Panc1 (cell line): ENCODE measurements around the gene ITGA2. TPM values are rescaled to one million over a fixed set of nuclear protein-coding genes. Genes with fewer than 3 reads are reported as not detected.

Experiments used
- ATAC-seq: fragments of 200-7000 bp; cut with Tn5 transposase; 2 replicates; pipeline ENCODE4 v1.9.1; 2020; ENCODE audit warnings: mild to moderate bottlenecking, moderate library complexity
- BruUV-seq: library from RNA; stranded (reverse); fragments of 400-500 nt; replicated peaks from 2 replicates; lab custom pipeline; 2021; lab: Mats Ljungman, UMichigan
- CTCF ChIA-PET: fragments of 300-600 bp; sonication (Branson Sonifier 250); formaldehyde crosslinking; loops from one replicate; lab custom pipeline; 2022; ENCODE audit warnings: antibody characterized with exemption; lab: Charles Lee
- POLR2A ChIA-PET: fragments of 300-600 bp; sonication (Branson Sonifier 250); formaldehyde crosslinking; loops from one replicate; lab custom pipeline; 2022; ENCODE audit warnings: antibody characterized with exemption; lab: Charles Lee
- DNase-seq: peaks from one replicate; pipeline ENCODE4 v3.0.0-alpha.2; 2010; ENCODE audit warnings: low read depth, low spot score
- H3K27ac ChIP-seq: 2 replicates; pipeline ENCODE4 v1.5.1; 2011; ENCODE audit warnings: mild to moderate bottlenecking, low read length, inconsistent platforms
- H3K27me3 ChIP-seq: fragments of 200-500 bp; sonication (Bioruptor generic); 2 replicates; pipeline ENCODE4 v1.6.0; 2014; ENCODE audit warnings: low read length, inconsistent platforms; ENCODE audit not compliant: control insufficient read depth, insufficient read depth
- H3K36me3 ChIP-seq: fragments of 200-500 bp; sonication (Bioruptor generic); 2 replicates; pipeline ENCODE4 v1.5.1; 2014; ENCODE audit warnings: inconsistent platforms, mild to moderate bottlenecking, low read length, moderate library complexity; ENCODE audit not compliant: control insufficient read depth, insufficient read depth
- H3K4me1 ChIP-seq: 2 replicates; pipeline ENCODE4 v1.5.1; 2011; ENCODE audit warnings: inconsistent platforms, mild to moderate bottlenecking, low read length, moderate library complexity; ENCODE audit not compliant: control insufficient read depth, insufficient read depth
- H3K4me3 ChIP-seq, 2 experiments: 2 replicates each; pipeline ENCODE4 v1.5.1; 2011 to 2012; ENCODE audit warnings: low read depth in 2 of 2, low read length in 2 of 2, mild to moderate bottlenecking in 2 of 2, inconsistent platforms in 1 of 2, moderate library complexity in 1 of 2
- H3K9me3 ChIP-seq: fragments of 200-500 bp; sonication (Bioruptor generic); 2 replicates; pipeline ENCODE4 v1.5.1; 2014; ENCODE audit warnings: low read depth, mild to moderate bottlenecking, inconsistent platforms, low read length, moderate library complexity; ENCODE audit not compliant: control insufficient read depth, insufficient read depth
- POLR2AphosphoS5 ChIP-seq: IDR thresholded peaks from 2 replicates; pipeline ENCODE4 v1.6.1; 2012; ENCODE audit warnings: mild to moderate bottlenecking, low read depth, low read length, moderate library complexity
- SIN3A ChIP-seq: IDR thresholded peaks from 2 replicates; pipeline ENCODE4 v1.6.1; 2012; ENCODE audit warnings: low read depth, mild to moderate bottlenecking, low read length, moderate library complexity, borderline replicate concordance; ENCODE audit not compliant: insufficient read depth
- TCF7L2 ChIP-seq: IDR thresholded peaks from 2 replicates; pipeline ENCODE4 v1.6.1; 2011; ENCODE audit warnings: mild to moderate bottlenecking, low read depth, low read length, inconsistent platforms
- in situ Hi-C: cut with HindIII; loops from 2 replicates; pipeline ENCODE4 v1.10.0; 2016; ENCODE audit warnings: low sequenced_read_pairs, low pct_unique_long_range_greater_than_20kb
- intact Hi-C: fragments of 100-400 bp; cut with micrococcal nuclease; formaldehyde crosslinking; loops from one replicate; pipeline ENCODE4 v1.10.0; 2022; ENCODE audit not compliant: unreplicated experiment
- total RNA-seq: library from RNA; stranded (reverse); gene quantifications from one replicate; pipeline ENCODE4 v1.2.1, GENCODE V29; 2021; ENCODE audit not compliant: unreplicated experiment
- TF ChIP-seq, protein P1 (sequence below), 2 experiments: IDR thresholded peaks; 2 replicates each; pipeline ENCODE4 v1.6.1; 2011 to 2012; ENCODE audit warnings: low read depth in 2 of 2, control low read depth in 1 of 2, low read length in 1 of 2, mild to moderate bottlenecking in 1 of 2, moderate library complexity in 1 of 2; ENCODE audit not compliant: insufficient read depth in 1 of 2
- TF ChIP-seq, protein P2 (sequence below): fragments of 450-650 bp; IDR thresholded peaks from 2 replicates; pipeline ENCODE4 v1.5.1; 2017; ENCODE audit warnings: mild to moderate bottlenecking

Gene ITGA2
- total RNA-seq, 1 experiment from 2014 or later = 41.8 TPM

- in situ Hi-C loops = no loop called here
- DNase-seq (no peak), ATAC-seq (no peak)
- Histone ChIP-seq H3K36me3 (peaks cover 25% of the 10 kb centered on the region), H3K27ac (no peak overlapping the region), H3K27me3 (no peaks in the 10 kb centered on the region), H3K9me3 (no peaks in the 10 kb centered on the region), H3K4me1 (peaks cover 3% of the 10 kb centered on the region; the same call in 1 of the 2 replicates), H3K4me3 (no peak overlapping the region)
- POLR2A ChIA-PET = interaction anchor here (0.7 kb wide), 1 partner anchor 24 kb away, joined by 3 read pairs; no protein-coding TSS in a partner anchor
- intact Hi-C loops = no loop called here
- TF ChIP-seq, protein P1, sequence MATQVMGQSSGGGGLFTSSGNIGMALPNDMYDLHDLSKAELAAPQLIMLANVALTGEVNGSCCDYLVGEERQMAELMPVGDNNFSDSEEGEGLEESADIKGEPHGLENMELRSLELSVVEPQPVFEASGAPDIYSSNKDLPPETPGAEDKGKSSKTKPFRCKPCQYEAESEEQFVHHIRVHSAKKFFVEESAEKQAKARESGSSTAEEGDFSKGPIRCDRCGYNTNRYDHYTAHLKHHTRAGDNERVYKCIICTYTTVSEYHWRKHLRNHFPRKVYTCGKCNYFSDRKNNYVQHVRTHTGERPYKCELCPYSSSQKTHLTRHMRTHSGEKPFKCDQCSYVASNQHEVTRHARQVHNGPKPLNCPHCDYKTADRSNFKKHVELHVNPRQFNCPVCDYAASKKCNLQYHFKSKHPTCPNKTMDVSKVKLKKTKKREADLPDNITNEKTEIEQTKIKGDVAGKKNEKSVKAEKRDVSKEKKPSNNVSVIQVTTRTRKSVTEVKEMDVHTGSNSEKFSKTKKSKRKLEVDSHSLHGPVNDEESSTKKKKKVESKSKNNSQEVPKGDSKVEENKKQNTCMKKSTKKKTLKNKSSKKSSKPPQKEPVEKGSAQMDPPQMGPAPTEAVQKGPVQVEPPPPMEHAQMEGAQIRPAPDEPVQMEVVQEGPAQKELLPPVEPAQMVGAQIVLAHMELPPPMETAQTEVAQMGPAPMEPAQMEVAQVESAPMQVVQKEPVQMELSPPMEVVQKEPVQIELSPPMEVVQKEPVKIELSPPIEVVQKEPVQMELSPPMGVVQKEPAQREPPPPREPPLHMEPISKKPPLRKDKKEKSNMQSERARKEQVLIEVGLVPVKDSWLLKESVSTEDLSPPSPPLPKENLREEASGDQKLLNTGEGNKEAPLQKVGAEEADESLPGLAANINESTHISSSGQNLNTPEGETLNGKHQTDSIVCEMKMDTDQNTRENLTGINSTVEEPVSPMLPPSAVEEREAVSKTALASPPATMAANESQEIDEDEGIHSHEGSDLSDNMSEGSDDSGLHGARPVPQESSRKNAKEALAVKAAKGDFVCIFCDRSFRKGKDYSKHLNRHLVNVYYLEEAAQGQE (IDR thresholded peaks at IDR 0.05; ENCODE audit: insufficient read depth in 1 of 2, low read depth in 2 of 2, low read length in 1 of 2) = no peak
- TF ChIP-seq TCF7L2 (no peak), POLR2AphosphoS5 (no peak), SIN3A (no peak)
- TF ChIP-seq, protein P2, sequence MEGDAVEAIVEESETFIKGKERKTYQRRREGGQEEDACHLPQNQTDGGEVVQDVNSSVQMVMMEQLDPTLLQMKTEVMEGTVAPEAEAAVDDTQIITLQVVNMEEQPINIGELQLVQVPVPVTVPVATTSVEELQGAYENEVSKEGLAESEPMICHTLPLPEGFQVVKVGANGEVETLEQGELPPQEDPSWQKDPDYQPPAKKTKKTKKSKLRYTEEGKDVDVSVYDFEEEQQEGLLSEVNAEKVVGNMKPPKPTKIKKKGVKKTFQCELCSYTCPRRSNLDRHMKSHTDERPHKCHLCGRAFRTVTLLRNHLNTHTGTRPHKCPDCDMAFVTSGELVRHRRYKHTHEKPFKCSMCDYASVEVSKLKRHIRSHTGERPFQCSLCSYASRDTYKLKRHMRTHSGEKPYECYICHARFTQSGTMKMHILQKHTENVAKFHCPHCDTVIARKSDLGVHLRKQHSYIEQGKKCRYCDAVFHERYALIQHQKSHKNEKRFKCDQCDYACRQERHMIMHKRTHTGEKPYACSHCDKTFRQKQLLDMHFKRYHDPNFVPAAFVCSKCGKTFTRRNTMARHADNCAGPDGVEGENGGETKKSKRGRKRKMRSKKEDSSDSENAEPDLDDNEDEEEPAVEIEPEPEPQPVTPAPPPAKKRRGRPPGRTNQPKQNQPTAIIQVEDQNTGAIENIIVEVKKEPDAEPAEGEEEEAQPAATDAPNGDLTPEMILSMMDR = no peak
- BruUV-seq = no TSS peak
- CTCF ChIA-PET = no interaction called here
Measured at GRCh38 chr5:53071298-53071697, 82.1 kb downstream of the ITGA2 start.

DNA sequence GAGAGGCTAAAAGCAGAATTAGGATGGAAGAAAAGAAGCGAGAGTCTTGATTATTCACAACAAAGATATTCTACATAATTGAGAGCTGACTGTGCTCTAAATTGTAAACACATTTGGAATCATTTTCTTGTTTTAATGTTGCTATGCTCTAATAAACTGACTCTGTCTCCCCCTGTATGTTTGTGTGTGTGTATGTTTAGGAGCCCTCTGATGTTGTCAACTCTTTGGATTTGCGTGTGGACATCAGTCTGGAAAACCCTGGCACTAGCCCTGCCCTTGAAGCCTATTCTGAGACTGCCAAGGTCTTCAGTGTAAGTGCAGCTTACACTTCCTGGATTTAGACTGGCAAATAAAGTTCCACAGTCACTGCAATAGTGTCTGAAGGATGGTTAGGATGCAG, 82.6 kb downstream of the ITGA2 start:
- ATAC-seq = no peak
- H3K4me1 ChIP-seq = peaks cover 3% of the 10 kb centered on the region; the same call in 1 of the 2 replicates
- peaks cover 25% of the 10 kb centered on the region for H3K36me3 ChIP-seq
- no TSS peak for BruUV-seq
- TF ChIP-seq, protein P2 = no peak
- TF ChIP-seq POLR2AphosphoS5 (no peak), SIN3A (no peak), TCF7L2 (no peak)
- TF ChIP-seq, protein P1 (IDR thresholded peaks at IDR 0.05; ENCODE audit: insufficient read depth in 1 of 2, low read depth in 2 of 2, low read length in 1 of 2) = no peak
- H3K27ac ChIP-seq = no peak overlapping the region
- no peak for DNase-seq
- CTCF ChIA-PET = no interaction called here
- in situ Hi-C loops (no loop called here), intact Hi-C loops (no loop called here)
- H3K4me3 ChIP-seq = no peak overlapping the region
- POLR2A ChIA-PET = interaction anchor here (0.7 kb wide), 2 partner anchors 25 to 48 kb away, joined by 3 read pairs; no protein-coding TSS in a partner anchor
- no peaks in the 10 kb centered on the region for H3K27me3 ChIP-seq
- H3K9me3 ChIP-seq = no peaks in the 10 kb centered on the region
